HepG2 (cell line): ENCODE measurements around the gene CCDC85C. TPM values are rescaled to one million over a fixed set of nuclear protein-coding genes. Genes with fewer than 3 reads are reported as not detected.

ENCODE experiments used
- ATAC-seq: fragments of 200-7000 bp; cut with Tn5 transposase; 3 replicates; pipeline ENCODE4 v1.9.1; 2020; ENCODE audit warnings: mild to moderate bottlenecking, moderate library complexity
- BruUV-seq: library from RNA; stranded (reverse); fragments of 400-500 nt; replicated peaks from 2 replicates; lab custom pipeline; 2021; lab: Mats Ljungman, UMichigan
- CTCF ChIA-PET: fragments of 300-600 bp; formaldehyde crosslinking; extraction: SDS; loops from one replicate; lab custom pipeline; 2021; ENCODE audit warnings: low total read pairs, inconsistent platforms, low intra/inter-chr PET ratio; lab: Yijun Ruan, JAX
- POLR2A ChIA-PET: fragments of 350-600 bp; sonication (Branson Sonifier 250); formaldehyde crosslinking; loops from one replicate; lab custom pipeline; 2020; ENCODE audit warnings: antibody characterized with exemption, inconsistent platforms; lab: Yijun Ruan, JAX
- DNase-seq: peaks from one replicate; pipeline ENCODE4 v3.0.0-alpha.2; 2015; ENCODE audit warnings: low spot score
- FAIRE-seq: peaks from 3 replicates; lab custom pipeline; 2011; peaks lifted over from hg19 to GRCh38; lab: Jason Lieb, UNC
- H2AFZ ChIP-seq: one replicate; pipeline ENCODE4 v1.6.1; 2011; ENCODE audit warnings: low read length, inconsistent platforms
- H3K27ac ChIP-seq: fragments of 300-600 bp; 3 replicates; pipeline ENCODE4 v1.8.0; 2011; ENCODE audit warnings: mixed run types, mild to moderate bottlenecking, mixed read lengths, low read length, inconsistent platforms; ENCODE audit not compliant: insufficient read depth; ENCODE audit errors: extremely low read length
- H3K27me3 ChIP-seq, 2 experiments: fragments of 200-600 bp in 1 of 2; 2 replicates in 1 of 2; 3 replicates in 1 of 2; pipeline versions ENCODE4 v1.6.0 to v1.8.0; 2011; ENCODE audit warnings: low read length in 2 of 2, mild to moderate bottlenecking in 2 of 2, moderate library complexity in 2 of 2, inconsistent platforms in 1 of 2; ENCODE audit not compliant: insufficient read depth in 2 of 2, control insufficient read depth in 1 of 2
- H3K36me3 ChIP-seq, 2 experiments: fragments of 200-600 bp in 1 of 2; replicated peaks in 1 of 2; 2 replicates in 1 of 2; 3 replicates in 1 of 2; pipeline versions ENCODE4 v1.5.1 to v1.8.0; 2011; ENCODE audit warnings: low read length in 2 of 2, inconsistent platforms in 1 of 2; ENCODE audit not compliant: insufficient read depth in 2 of 2, control insufficient read depth in 1 of 2
- H3K4me1 ChIP-seq: 2 replicates; pipeline ENCODE4 v1.5.1; 2012; ENCODE audit warnings: low read length, inconsistent platforms; ENCODE audit not compliant: insufficient read depth
- H3K4me2 ChIP-seq: 2 replicates; pipeline ENCODE4 v1.6.0; 2011; ENCODE audit warnings: low read depth, low read length, inconsistent platforms
- H3K4me3 ChIP-seq, 3 experiments: fragments of 200-600 bp in 1 of 3; sonication (generic), shearing (Covaris generic) in 1 of 3; replicated peaks in 1 of 3; 2 replicates each; pipeline ENCODE4 v1.5.1; 2011 to 2016; ENCODE audit warnings: low read length in 3 of 3, inconsistent platforms in 2 of 3, low read depth in 2 of 3, mild to moderate bottlenecking in 2 of 3, control low read depth in 1 of 3, mixed read lengths in 1 of 3; ENCODE audit not compliant: insufficient read depth in 1 of 3
- H3K79me2 ChIP-seq: one replicate; pipeline ENCODE4 v1.6.1; 2011; ENCODE audit warnings: low read length, inconsistent platforms; ENCODE audit not compliant: insufficient read depth
- H3K9ac ChIP-seq: 2 replicates; pipeline ENCODE4 v1.6.0; 2011; ENCODE audit warnings: mild to moderate bottlenecking, low read depth, low read length, inconsistent platforms; ENCODE audit not compliant: insufficient read depth
- H3K9me3 ChIP-seq: 2 replicates; pipeline ENCODE4 v1.5.1; 2012; ENCODE audit warnings: mild to moderate bottlenecking, low read length
- H4K20me1 ChIP-seq: 2 replicates; pipeline ENCODE4 v1.6.0; 2011; ENCODE audit warnings: inconsistent platforms, mild to moderate bottlenecking, low read length, moderate library complexity; ENCODE audit not compliant: insufficient read depth
- ASH2L ChIP-seq: fragments of 300-600, 200-600 bp; sonication (generic); IDR thresholded peaks from 2 replicates; pipeline ENCODE4 v1.7.0; 2017; ENCODE audit warnings: low read depth, mild to moderate bottlenecking, moderate library complexity, mixed read lengths, low read length; ENCODE audit not compliant: insufficient read length
- CHD4 ChIP-seq: fragments of 200-600 bp; sonication (generic); IDR thresholded peaks from 2 replicates; pipeline ENCODE4 v1.7.0; 2017; ENCODE audit warnings: mild to moderate bottlenecking, low read length, borderline replicate concordance
- EEA1 ChIP-seq: sonication (generic); formaldehyde crosslinking; IDR thresholded peaks from 2 replicates; pipeline ENCODE4 v1.5.1; 2020; ENCODE audit warnings: mild to moderate bottlenecking, missing genetic modification reagents, borderline replicate concordance
- GABPA ChIP-seq, 2 experiments: IDR thresholded peaks; 2 replicates each; pipeline ENCODE4 v1.6.1; 2011 to 2016; ENCODE audit warnings: low read depth in 2 of 2, low read length in 1 of 2, missing biosample characterization in 1 of 2, missing genetic modification characterization in 1 of 2
- PLRG1 ChIP-seq: fragments of 450-650 bp; conservative IDR thresholded peaks from 2 replicates; pipeline ENCODE4 v1.6.1; 2016
- POLR2AphosphoS2 ChIP-seq: IDR thresholded peaks from 2 replicates; pipeline ENCODE4 v1.6.1; 2011; ENCODE audit warnings: low read depth, low read length, improper control_type of control experiment
- TAF15 ChIP-seq: fragments of 200-400 bp; formaldehyde crosslinking; IDR thresholded peaks from one replicate; pipeline ENCODE4 v1.6.1; 2018; ENCODE audit warnings: mild to moderate bottlenecking, low read depth, low read length; ENCODE audit not compliant: poor library complexity, severe bottlenecking
- ZBTB10 ChIP-seq: sonication (generic); formaldehyde crosslinking; IDR thresholded peaks from 2 replicates; pipeline ENCODE4 v1.4.0; 2020; ENCODE audit warnings: missing genetic modification reagents, borderline replicate concordance
- ZBTB21 ChIP-seq: sonication (generic); formaldehyde crosslinking; IDR thresholded peaks from 2 replicates; pipeline ENCODE4 v1.4.0; 2020; ENCODE audit warnings: missing genetic modification reagents
- ZNF224 ChIP-seq: sonication (generic); formaldehyde crosslinking; IDR thresholded peaks from 2 replicates; pipeline ENCODE4 v1.5.0; 2020; ENCODE audit warnings: mild to moderate bottlenecking, missing genetic modification reagents
- ZNF362 ChIP-seq: sonication (generic); formaldehyde crosslinking; IDR thresholded peaks from 2 replicates; pipeline ENCODE4 v1.4.0; 2020; ENCODE audit warnings: missing genetic modification reagents, mild to moderate bottlenecking, borderline replicate concordance
- ZNF512 ChIP-seq: sonication (generic); formaldehyde crosslinking; IDR thresholded peaks from 2 replicates; pipeline ENCODE4 v1.4.0; 2020; ENCODE audit warnings: mild to moderate bottlenecking, missing genetic modification reagents
- ZNF678 ChIP-seq: sonication (generic); formaldehyde crosslinking; IDR thresholded peaks from 2 replicates; pipeline ENCODE4 v1.4.0; 2020; ENCODE audit warnings: mild to moderate bottlenecking, missing genetic modification reagents
- ZSCAN22 ChIP-seq: sonication (generic); formaldehyde crosslinking; IDR thresholded peaks from 2 replicates; pipeline ENCODE4 v1.4.0; 2020; ENCODE audit warnings: mild to moderate bottlenecking, missing genetic modification reagents
- WGBS: methylation state at CpG from one replicate; pipeline ENCODE4 v1.1.6; 2017; ENCODE audit warnings: low lambda C conversion rate; 5-methylcytosine and 5-hydroxymethylcytosine counted together
- in situ Hi-C: cut with HindIII; loops from 2 replicates; pipeline ENCODE4 v1.10.0; 2017; ENCODE audit warnings: low pct_unique_long_range_greater_than_20kb; ENCODE audit not compliant: extremely low pct_ligation_motif_present
- intact Hi-C: fragments of 100-400 bp; cut with micrococcal nuclease; formaldehyde crosslinking; loops from one replicate; pipeline ENCODE4 v1.10.0; 2022; ENCODE audit not compliant: unreplicated experiment
- polyA plus RNA-seq, 8 experiments: library from polyadenylated mRNA; depleted of rRNA in 3 of 8; stranded (reverse) in 7 of 8; unstranded in 1 of 8; fragments of >200 nt; fragmentation: Illumina TruSeq in 4 of 8; extraction: Trizol in 4 of 8; gene quantifications; 2 replicates each; pipeline versions ENCODE4 v1.2.1 to v1.2.3, GENCODE V29; 2011 to 2016; ENCODE audit warnings: low read depth in 4 of 8, missing spikeins in 1 of 8, mixed read lengths in 1 of 8; ENCODE audit not compliant: insufficient read depth in 1 of 8
- total RNA-seq, 5 experiments: library from RNA; depleted of rRNA; stranded (reverse); fragments of >200 nt; fragmentation: Illumina TruSeq; extraction: Trizol; gene quantifications; 2 replicates each; pipeline ENCODE4 v1.2.3, GENCODE V29; 2016; ENCODE audit warnings: low read depth in 1 of 5

CCDC85C gene
- total and polyA plus RNA-seq, 2 of the 13 experiments (the other 11 are each of a cell fraction or from before 2014, with no cell fraction given) = 18.8 to 43.8 TPM

- no peak overlapping the region for H3K9ac ChIP-seq
- ATAC-seq = no peak
- no peaks in the 10 kb centered on the region for H3K9me3 ChIP-seq
- no peak for DNase-seq
- H2AFZ ChIP-seq = no peak overlapping the region
- H3K4me1 ChIP-seq = peaks cover 7% of the 10 kb centered on the region; the same call in 1 of the 2 replicates
- in situ Hi-C loops (no loop called here), intact Hi-C loops (no loop called here)
- H3K27ac ChIP-seq = no peak overlapping the region
- H3K36me3 ChIP-seq = peaks cover 13 to 43% of the 10 kb centered on the region in 2 experiments
- no peaks in the 10 kb centered on the region for H3K79me2 ChIP-seq
- no peak for FAIRE-seq
- no peak overlapping the region for H3K4me3 ChIP-seq
- H4K20me1 ChIP-seq = no peaks in the 10 kb centered on the region
- no peak overlapping the region for H3K4me2 ChIP-seq
- no TSS peak for BruUV-seq
- 95% methylated on average over 4 of the region's 4 CpGs for WGBS
- ChIA-PET CTCF (no interaction called here), POLR2A (no interaction called here)
- no peaks in the 10 kb centered on the region for H3K27me3 ChIP-seq
- TF ChIP-seq ZNF512 (CRISPR knock-in tag) = no peak
- TF ChIP-seq POLR2AphosphoS2 = no peak
- no peak for TF ChIP-seq PLRG1
- TF ChIP-seq ZNF224 (CRISPR knock-in tag) = no peak
- no peak for TF ChIP-seq ZNF678 (CRISPR knock-in tag)
- TF ChIP-seq ZBTB10 (CRISPR knock-in tag) = no peak
- no peak for TF ChIP-seq GABPA (IDR thresholded peaks at IDR 0.05; ENCODE audit: low read depth, low read length)
- TF ChIP-seq GABPA (CRISPR knock-in tag; IDR thresholded peaks at IDR 0.05; ENCODE audit: low read depth) = no peak
- TF ChIP-seq ASH2L = no peak
- TF ChIP-seq CHD4 = no peak
- no peak for TF ChIP-seq ZBTB21 (CRISPR knock-in tag)
- no peak for TF ChIP-seq ZNF362 (CRISPR knock-in tag)
- no peak for TF ChIP-seq EEA1 (CRISPR knock-in tag)
- TF ChIP-seq TAF15 = no peak
- TF ChIP-seq ZSCAN22 (CRISPR knock-in tag) = no peak
These were observed 151.0 kb downstream of the CCDC85C start for GRCh38 chr14:99452968-99453367.
